SIG-M5 treated with dmso at 0.1 percent for 504 hours (cell line): Measurements from ENCODE around the gene MTHFSD.

ENCODE experiments used
- DNase-seq: peaks from one replicate; lab custom pipeline; 2025; ENCODE audit not compliant: unreplicated experiment; lab: John Stamatoyannopoulos, UW

Gene MTHFSD

GRCh38 chr16:86584726-86585721 is 30.0 kb upstream of the MTHFSD start:
- no peak for DNase-seq

- DNase-seq, result no peak
Measured at GRCh38 chr16:86584071-86584685, 29.1 kb upstream of the MTHFSD start.

GRCh38 chr16:86581458-86581857 is 26.4 kb upstream of the MTHFSD start:
- DNase-seq, result no peak

GRCh38 chr16:86580791-86581170 is 25.7 kb upstream of the MTHFSD start:
- DNase-seq, result no peak

- no peak for DNase-seq
Measured at GRCh38 chr16:86580063-86580790, 25.2 kb upstream of the MTHFSD start.

GRCh38 chr16:86579268-86580062 is 24.4 kb upstream of the MTHFSD start:
- DNase-seq, result no peak

GRCh38 chr16:86578611-86579267 is 23.7 kb upstream of the MTHFSD start:
- no peak for DNase-seq

GRCh38 chr16:86578061-86578599 is 23.1 kb upstream of the MTHFSD start, which contains the start of gene FOXL1:
Gene FOXL1 (plus strand): TSS chr16:86578549. CDS start chr16:86578724, 175 bp downstream.
- DNase-seq, result no peak

- DNase-seq, result no peak
Measured at GRCh38 chr16:86577314-86577971, 22.4 kb upstream of the MTHFSD start.

GRCh38 chr16:86576591-86577313 is 21.7 kb upstream of the MTHFSD start:
- no peak for DNase-seq

- peak; percentile 5 for DNase-seq
Measured at GRCh38 chr16:86575754-86576557, 20.9 kb upstream of the MTHFSD start.

- DNase-seq, result no peak
Measured at GRCh38 chr16:86575095-86575685, 20.2 kb upstream of the MTHFSD start.

GRCh38 chr16:86574646-86575045 is 19.6 kb upstream of the MTHFSD start:
- DNase-seq, result no peak

GRCh38 chr16:86573646-86574508 is 18.8 kb upstream of the MTHFSD start:
- no peak for DNase-seq

- DNase-seq, result no peak
Measured at GRCh38 chr16:86573215-86573614, 18.2 kb upstream of the MTHFSD start.

GRCh38 chr16:86572606-86573005 is 17.6 kb upstream of the MTHFSD start:
- no peak for DNase-seq
